SKM-1 (cell line): Measurements from ENCODE around the gene ACOD1.
"Not testable (repeated sequence)": the region's sequence is repeated elsewhere in the genome, so short reads cannot be mapped to it uniquely, and the experiment has no call there.

Source experiments
- DNase-seq: peaks from one replicate; lab custom pipeline; 2025; ENCODE audit not compliant: unreplicated experiment; lab: John Stamatoyannopoulos, UW

ACOD1 gene

GRCh38 chr13:76950101-76950500 is 1.8 kb downstream of the ACOD1 start:
- DNase-seq, result peak; percentile 25

GRCh38 chr13:76953968-76954367 is 5.7 kb downstream of the ACOD1 start:
- DNase-seq, result no peak

- DNase-seq, result no peak
Measured at GRCh38 chr13:76954538-76954937, 6.2 kb downstream of the ACOD1 start.

- no peak for DNase-seq
Measured at GRCh38 chr13:76955193-76955592, 6.9 kb downstream of the ACOD1 start.

GRCh38 chr13:76955661-76956060 is 7.3 kb downstream of the ACOD1 start:
- no peak for DNase-seq

- DNase-seq, result no peak
Measured at GRCh38 chr13:76958841-76959432, 10.6 kb downstream of the ACOD1 start.

GRCh38 chr13:76959734-76960133 is 11.4 kb downstream of the ACOD1 start:
- DNase-seq, result not testable (repeated sequence)

GRCh38 chr13:76965759-76966421 is 17.6 kb downstream of the ACOD1 start:
- DNase-seq, result no peak

- DNase-seq, result no peak
Measured at GRCh38 chr13:76967031-76967430, 18.7 kb downstream of the ACOD1 start.

GRCh38 chr13:76968041-76968440 is 19.7 kb downstream of the ACOD1 start:
- DNase-seq, result no peak

- no peak for DNase-seq
Measured at GRCh38 chr13:76969488-76970365, 21.4 kb downstream of the ACOD1 start.

GRCh38 chr13:76971215-76971614 is 22.9 kb downstream of the ACOD1 start:
- DNase-seq, result no peak

GRCh38 chr13:76971851-76972829 is 23.8 kb downstream of the ACOD1 start:
- DNase-seq, result no peak

GRCh38 chr13:76973920-76974617 is 25.8 kb downstream of the ACOD1 start:
- DNase-seq, result no peak

GRCh38 chr13:76974618-76974975 is 26.3 kb downstream of the ACOD1 start:
- DNase-seq, result no peak

GRCh38 chr13:76975863-76976262 is 27.6 kb downstream of the ACOD1 start:
- no peak for DNase-seq

GRCh38 chr13:76976490-76976889 is 28.2 kb downstream of the ACOD1 start:
- DNase-seq, result no peak

GRCh38 chr13:76976929-76977328 is 28.6 kb downstream of the ACOD1 start:
- DNase-seq, result no peak

GRCh38 chr13:76980075-76980718 is 31.9 kb downstream of the ACOD1 start:
- no peak for DNase-seq

- no peak for DNase-seq
Measured at GRCh38 chr13:76982061-76982460, 33.8 kb downstream of the ACOD1 start.
